ENCODE data around the gene MB.
"Not testable (repeated sequence)": the region's sequence is repeated elsewhere in the genome, so short reads cannot be mapped to it uniquely, and the experiment has no call there.

The MB gene

DNA sequence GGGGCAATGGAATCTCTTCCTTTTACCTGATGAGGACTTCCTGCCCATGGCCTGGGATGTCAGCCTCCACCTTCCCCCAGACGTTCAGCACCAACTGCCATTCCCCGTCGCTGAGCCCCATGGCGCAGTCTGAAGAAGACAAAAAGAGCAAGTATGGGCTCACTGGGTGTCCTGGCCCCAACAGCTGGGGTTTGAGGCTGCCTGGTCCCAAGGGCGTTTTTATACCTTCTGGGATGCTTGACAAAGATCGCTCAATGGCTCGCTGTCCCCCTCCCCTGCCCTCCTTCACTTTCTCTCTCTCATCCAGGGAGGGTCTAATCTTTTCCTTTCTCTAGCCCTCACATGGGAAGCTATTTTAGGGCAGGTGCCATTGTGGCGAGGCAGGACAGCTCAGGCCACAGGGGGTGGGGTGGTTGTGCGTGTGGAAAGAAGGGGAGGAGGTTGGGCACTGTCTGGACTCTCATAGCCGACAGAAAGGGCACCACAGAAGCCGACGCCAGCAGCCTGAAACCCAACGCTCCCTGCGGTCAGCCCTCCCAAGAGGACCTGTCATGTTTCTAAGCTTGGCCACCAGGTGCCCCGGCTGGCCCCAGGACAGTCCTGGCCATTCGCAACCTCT is at the start of gene MB:
MB (minus strand) TSS at position 193 of the 619 bp plus-strand sequence; CDS start at position 121, 72 bp downstream.
- no peak for FAIRE-seq

- not testable (repeated sequence) for FAIRE-seq
Measured at GRCh38 chr22:35666699-35667098, 49.6 kb upstream of the MB start.

DNA sequence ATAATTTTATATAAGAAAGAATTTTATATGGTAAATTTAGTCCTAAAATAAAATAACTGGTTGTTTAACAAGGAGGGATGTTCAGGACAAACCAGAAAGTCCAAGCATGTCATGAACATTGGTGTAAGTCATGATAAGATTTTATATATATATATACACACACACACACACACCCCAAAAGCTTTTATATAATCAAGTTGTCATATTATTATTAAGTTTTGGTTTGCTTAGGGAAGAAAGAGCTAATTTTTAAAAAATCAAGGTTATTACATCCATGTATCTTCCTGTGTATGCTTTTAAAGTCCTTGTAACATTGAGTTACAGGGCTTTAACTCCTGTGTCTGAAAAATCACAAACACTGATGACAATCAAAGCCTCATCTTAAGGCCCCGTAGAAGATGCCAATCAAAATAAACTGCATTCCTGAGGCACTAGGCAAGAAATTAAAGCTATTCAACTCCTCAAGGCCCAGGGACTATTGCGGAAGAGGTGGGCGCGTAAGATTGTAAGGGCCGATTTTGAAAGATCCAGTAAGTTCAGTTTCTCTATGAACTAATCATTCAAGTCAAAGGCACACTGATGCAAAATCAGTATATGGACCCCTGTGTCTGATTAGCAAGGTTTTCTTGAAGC is 47.9 kb upstream of the MB start:
- FAIRE-seq, result no peak

- FAIRE-seq, result no peak
Measured at GRCh38 chr22:35663371-35663770, 46.2 kb upstream of the MB start.

GRCh38 chr22:35662914-35663313 is 45.8 kb upstream of the MB start:
- no peak for FAIRE-seq

- no peak for FAIRE-seq
Measured at GRCh38 chr22:35661464-35661863, 44.3 kb upstream of the MB start.

GRCh38 chr22:35660291-35661127 is 43.4 kb upstream of the MB start:
- FAIRE-seq, result no peak

DNA sequence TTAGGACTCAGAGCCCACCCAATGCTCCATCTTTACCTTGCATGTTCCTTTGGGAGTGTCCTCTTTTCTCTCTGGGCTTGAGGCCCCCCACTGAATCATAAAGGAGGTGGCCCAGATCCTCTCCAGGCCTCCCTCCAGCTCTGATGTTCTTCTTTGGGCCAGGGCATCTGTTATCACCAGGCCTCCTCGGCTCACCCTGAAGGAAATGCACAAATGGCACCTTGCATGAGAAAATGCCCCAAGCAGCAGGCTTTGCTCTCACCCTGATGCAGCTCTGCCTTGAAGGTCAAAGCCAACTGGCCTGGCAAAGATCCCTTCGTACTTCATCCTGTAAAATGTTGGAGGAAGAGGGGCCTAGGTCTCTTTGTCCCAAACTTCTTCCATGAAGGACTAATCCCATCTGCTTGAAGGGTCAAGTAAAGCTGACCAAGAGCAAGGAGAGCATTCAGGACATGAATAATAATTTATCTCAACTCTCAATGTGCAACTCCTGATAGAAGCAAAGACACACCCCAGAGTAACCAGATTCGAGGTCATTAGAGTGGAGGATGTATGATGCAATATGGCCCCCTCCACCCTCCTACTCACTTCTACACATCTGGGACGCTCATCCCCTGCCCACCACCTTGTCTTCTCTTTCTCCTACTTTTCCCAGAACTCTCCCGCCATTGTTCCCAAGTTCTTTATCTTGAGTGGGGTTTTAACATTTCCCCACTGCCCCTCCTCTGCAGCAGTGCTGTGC is 40.6 kb upstream of the MB start:
- no peak for FAIRE-seq

DNA sequence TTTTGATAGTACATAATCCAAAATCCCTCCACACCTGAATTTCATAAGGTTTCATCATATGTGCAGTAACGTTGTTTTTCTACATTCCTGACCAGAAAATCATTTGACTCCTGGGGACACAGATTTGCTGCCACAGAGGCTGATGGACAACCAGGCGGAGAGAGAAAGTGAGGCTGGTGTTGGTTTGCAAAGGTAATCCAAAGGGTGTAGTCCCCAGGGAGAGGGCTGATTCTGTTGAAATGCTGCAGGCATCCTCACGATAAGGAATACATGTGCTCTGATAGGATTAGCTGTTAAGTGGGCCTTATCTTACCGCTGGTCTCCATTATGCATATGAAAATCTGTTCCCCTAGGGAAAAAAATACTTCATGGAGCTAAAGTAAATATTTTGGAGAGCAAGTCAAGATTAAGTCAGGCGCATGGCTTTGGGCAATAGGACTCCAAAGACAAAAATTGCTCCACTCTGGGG is 39.2 kb upstream of the MB start:
- FAIRE-seq, result no peak

- no peak for FAIRE-seq
Measured at GRCh38 chr22:35653824-35654223, 36.7 kb upstream of the MB start.

GRCh38 chr22:35651085-35651484 is 34.0 kb upstream of the MB start:
- FAIRE-seq, result no peak

GRCh38 chr22:35649636-35650250 is 32.6 kb upstream of the MB start:
- no peak for FAIRE-seq

- FAIRE-seq, result no peak
Measured at GRCh38 chr22:35649026-35649553, 32.0 kb upstream of the MB start.

- FAIRE-seq, result no peak
Measured at GRCh38 chr22:35648066-35649025, 31.2 kb upstream of the MB start, which contains the start of gene APOL6. Gene APOL6, plus strand, starts transcription at chr22:35648446. Its CDS starts 7,980 bp downstream, at chr22:35656426.

GRCh38 chr22:35645646-35646045 is 28.5 kb upstream of the MB start:
- FAIRE-seq, result no peak

DNA sequence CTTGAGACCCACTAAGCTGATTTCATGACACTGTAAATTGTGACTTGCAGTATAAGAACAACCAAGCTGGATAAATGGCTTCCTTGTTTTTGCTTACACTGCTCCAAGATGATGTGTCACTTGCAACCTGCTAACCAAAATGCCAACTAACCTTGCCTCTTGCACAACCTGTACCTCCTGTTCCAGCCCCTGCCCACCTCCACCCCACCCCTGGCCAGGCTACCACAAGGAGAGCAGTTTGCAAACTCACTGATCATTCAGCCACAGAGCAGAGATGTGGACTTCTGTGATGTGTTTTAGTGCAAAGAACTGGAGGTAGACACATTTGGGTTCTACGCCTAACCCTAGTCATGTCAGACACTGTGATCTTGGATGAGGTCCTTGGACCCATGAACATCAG is 26.9 kb upstream of the MB start:
- FAIRE-seq, result no peak

DNA sequence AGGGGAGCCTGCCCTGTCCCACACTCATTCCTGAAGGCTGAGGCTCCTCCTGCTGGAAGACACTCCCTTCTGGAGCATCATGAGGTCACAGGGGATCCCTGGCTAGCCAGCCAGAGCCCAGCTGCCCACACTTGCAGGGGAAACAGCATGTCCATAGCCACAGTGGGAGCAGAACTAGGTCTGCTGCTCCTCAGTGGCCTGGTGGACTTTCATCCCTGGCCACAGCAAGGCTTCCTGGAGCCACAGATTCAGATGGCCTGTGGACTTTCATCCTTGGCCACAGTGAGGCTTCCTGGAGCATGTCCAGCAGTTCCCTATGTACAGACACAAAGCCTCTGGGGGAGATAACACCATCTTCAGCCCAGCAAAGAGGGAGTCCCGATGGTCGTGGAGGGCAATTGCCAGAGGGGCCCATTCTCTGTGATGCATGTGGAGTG is 25.2 kb upstream of the MB start:
- FAIRE-seq, result no peak

DNA sequence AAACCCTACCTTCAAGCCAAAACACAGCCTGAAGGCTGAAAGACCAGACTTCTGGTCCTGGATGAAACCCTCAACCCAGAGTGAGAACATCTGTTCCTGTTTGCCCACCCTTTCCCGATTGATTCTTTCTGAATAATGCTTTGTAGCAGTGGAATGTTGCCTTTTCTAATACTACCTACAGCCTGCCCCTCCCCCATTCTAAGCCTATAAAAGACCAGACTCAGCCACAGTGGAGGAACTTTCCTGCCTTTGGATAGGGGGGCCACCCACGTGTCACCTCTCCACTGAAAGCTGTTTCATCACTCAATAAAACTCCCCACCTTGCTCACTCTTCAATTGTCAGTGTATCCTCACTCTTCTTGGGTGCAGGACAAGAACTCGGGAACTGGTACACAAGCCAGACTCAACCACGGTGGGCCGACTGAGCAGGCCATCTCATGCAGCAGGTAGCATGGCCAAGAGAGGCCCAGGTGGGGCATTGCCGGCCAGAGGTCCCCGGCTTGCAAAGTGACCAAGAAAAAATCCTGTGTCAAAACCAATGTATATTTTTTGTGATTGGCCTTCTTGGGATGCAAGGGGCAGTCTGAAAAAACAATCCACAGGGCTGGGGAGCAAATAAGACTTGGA is 24.5 kb upstream of the MB start:
- FAIRE-seq, result no peak

GRCh38 chr22:35638410-35638809 is 21.3 kb upstream of the MB start:
- no peak for FAIRE-seq

- FAIRE-seq, result no peak
Measured at GRCh38 chr22:35638001-35638400, 20.9 kb upstream of the MB start.

GRCh38 chr22:35637254-35637653 is 20.1 kb upstream of the MB start:
- no peak for FAIRE-seq

Measured in G401.6 (cell line).